GM12875 (cell line): ENCODE data around the gene VAV1.
"Not testable (repeated sequence)": the region's sequence is repeated elsewhere in the genome, so short reads cannot be mapped to it uniquely, and the experiment has no call there.

Experiments
- H3K4me3 ChIP-seq: one replicate; pipeline ENCODE4 v1.5.1; 2011; ENCODE audit warnings: low read depth, low read length, control low read depth
- TF ChIP-seq, protein P1 (sequence below): IDR thresholded peaks from 2 replicates; pipeline ENCODE4 v1.5.1; 2011; ENCODE audit warnings: low read depth, mild to moderate bottlenecking, control low read depth, inconsistent platforms, low read length, moderate library complexity, borderline replicate concordance; ENCODE audit not compliant: insufficient read depth

VAV1 gene

DNA sequence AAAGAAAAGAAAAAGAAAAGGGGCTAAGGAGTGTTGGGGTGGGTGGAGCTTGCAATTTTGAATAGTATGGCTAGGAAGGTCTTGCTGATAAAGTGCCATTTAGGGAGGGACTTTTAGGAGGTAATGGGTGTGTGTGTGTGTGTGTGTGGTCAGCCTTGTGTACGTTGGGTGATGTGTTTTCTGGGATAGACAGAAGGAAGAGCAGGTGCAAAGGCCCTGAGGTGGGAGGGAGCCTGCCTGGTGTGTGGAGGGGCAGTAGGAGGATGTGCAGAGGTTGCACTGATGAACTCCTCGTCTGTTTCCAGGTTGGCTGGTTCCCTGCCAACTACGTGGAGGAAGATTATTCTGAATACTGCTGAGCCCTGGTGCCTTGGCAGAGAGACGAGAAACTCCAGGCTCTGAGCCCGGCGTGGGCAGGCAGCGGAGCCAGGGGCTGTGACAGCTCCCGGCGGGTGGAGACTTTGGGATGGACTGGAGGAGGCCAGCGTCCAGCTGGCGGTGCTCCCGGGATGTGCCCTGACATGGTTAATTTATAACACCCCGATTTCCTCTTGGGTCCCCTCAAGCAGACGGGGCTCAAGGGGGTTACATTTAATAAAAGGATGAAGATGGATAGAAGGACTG, 84.4 kb downstream of the VAV1 start:
- TF ChIP-seq, protein P1, sequence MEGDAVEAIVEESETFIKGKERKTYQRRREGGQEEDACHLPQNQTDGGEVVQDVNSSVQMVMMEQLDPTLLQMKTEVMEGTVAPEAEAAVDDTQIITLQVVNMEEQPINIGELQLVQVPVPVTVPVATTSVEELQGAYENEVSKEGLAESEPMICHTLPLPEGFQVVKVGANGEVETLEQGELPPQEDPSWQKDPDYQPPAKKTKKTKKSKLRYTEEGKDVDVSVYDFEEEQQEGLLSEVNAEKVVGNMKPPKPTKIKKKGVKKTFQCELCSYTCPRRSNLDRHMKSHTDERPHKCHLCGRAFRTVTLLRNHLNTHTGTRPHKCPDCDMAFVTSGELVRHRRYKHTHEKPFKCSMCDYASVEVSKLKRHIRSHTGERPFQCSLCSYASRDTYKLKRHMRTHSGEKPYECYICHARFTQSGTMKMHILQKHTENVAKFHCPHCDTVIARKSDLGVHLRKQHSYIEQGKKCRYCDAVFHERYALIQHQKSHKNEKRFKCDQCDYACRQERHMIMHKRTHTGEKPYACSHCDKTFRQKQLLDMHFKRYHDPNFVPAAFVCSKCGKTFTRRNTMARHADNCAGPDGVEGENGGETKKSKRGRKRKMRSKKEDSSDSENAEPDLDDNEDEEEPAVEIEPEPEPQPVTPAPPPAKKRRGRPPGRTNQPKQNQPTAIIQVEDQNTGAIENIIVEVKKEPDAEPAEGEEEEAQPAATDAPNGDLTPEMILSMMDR = no peak
- H3K4me3 ChIP-seq = no peak overlapping the region

- TF ChIP-seq, protein P1 = no peak
- H3K4me3 ChIP-seq = no peak overlapping the region
Measured at GRCh38 chr19:6861683-6862286, 89.3 kb downstream of the VAV1 start.

- TF ChIP-seq, protein P1 = peak; percentile 89
- peak overlapping the region; percentile 33 for H3K4me3 ChIP-seq
Measured at GRCh38 chr19:6862673-6863078, 90.2 kb downstream of the VAV1 start.

- H3K4me3 ChIP-seq = no peak overlapping the region
- TF ChIP-seq, protein P1 = no peak
Measured at GRCh38 chr19:6864325-6864940, 91.9 kb downstream of the VAV1 start.

DNA sequence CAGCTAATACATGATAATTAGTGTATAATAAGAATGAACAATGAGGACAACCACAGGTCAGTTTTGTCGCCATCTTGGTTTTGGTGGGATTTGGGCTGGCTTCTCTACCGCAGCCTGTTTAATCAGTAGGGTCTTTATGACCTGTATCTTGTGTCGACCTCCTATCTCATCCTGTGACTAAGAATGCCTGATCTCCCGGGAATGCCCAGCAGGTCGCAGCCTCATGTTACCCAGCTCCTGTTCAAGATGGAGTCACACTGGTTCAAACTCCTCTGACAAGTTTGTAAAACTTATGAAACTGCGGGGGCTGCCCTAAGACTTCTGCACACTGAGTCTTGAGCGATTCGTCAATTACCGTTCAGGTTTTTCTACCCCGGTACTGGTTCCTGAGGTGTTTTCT, 93.3 kb downstream of the VAV1 start:
- TF ChIP-seq, protein P1 = no peak

GRCh38 chr19:6866741-6867151, 94.2 kb downstream of the VAV1 start:
- no peak overlapping the region for H3K4me3 ChIP-seq
- TF ChIP-seq, protein P1 = no peak

More for the DNA sequence above, 93.3 kb downstream of the VAV1 start:
- H3K4me3 ChIP-seq = no peak overlapping the region

DNA sequence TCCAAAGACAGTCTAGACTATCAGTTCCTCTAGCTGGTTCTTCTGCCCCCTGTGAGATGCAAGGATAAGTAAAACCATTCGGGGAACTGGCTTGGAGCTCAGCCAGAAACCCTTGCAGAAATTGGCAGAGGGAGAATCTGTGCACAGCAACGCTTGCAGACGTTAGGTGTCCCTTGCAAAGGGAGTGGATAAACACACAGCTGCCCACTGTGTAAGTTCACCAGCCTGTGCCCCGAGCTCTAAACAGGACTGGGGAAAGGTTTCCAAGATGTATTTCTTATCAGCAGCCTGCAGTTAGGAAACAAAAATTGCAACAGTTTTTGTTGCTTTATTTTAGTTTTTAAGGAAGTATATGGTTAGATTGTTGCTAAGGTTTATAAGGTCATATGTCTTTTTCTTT, 95.8 kb downstream of the VAV1 start:
- no peak overlapping the region for H3K4me3 ChIP-seq
- TF ChIP-seq, protein P1 = no peak

- not testable (repeated sequence) for H3K4me3 ChIP-seq
Measured at GRCh38 chr19:6869151-6869882, 96.8 kb downstream of the VAV1 start.
